ENCODE data around the gene MFAP3. TPM values are rescaled to one million over a fixed set of nuclear protein-coding genes. Genes with fewer than 3 reads are reported as not detected.
A peak's percentile ranks its signal among the peaks of the same experiment; 100 is the strongest.

MFAP3 gene
- total RNA-seq, 1 donor from 2014 or later: 37.9 TPM

- Mint-ChIP-seq H3K27me3 (no peaks in the 10 kb centered on the region), H3K9me3 (no peaks in the 10 kb centered on the region), H3K27ac (peak overlapping the region; percentile 98), H3K4me3 (peak overlapping the region; percentile 89), H3K4me1 (ENCODE audit: unreplicated experiment) (peaks cover 13% of the 10 kb centered on the region), H3K36me3 (no peaks in the 10 kb centered on the region)
- DNase-seq (ENCODE audit: extremely low spot score, unreplicated experiment): no peak
- TF ChIP-seq CTCF (conservative IDR thresholded peaks at IDR 0.05): no peak
Observed at GRCh38 chr5:154039458-154039829, 677 bp downstream of the MFAP3 start.

- Mint-ChIP-seq H3K27ac (no peak overlapping the region), H3K9me3 (no peaks in the 10 kb centered on the region), H3K36me3 (peaks cover 7% of the 10 kb centered on the region), H3K27me3 (no peaks in the 10 kb centered on the region), H3K4me1 (ENCODE audit: unreplicated experiment) (peaks cover 13% of the 10 kb centered on the region), H3K4me3 (no peak overlapping the region)
- no peak for DNase-seq (ENCODE audit: extremely low spot score, unreplicated experiment)
- no peak for TF ChIP-seq CTCF (conservative IDR thresholded peaks at IDR 0.05)
Observed at GRCh38 chr5:154042766-154043165, 4.0 kb downstream of the MFAP3 start.

- H3K36me3 Mint-ChIP-seq: peaks cover 7% of the 10 kb centered on the region
- H3K27me3 Mint-ChIP-seq: no peaks in the 10 kb centered on the region
- no peak overlapping the region for H3K27ac Mint-ChIP-seq
- no peak for DNase-seq (ENCODE audit: extremely low spot score, unreplicated experiment)
- no peak for TF ChIP-seq CTCF (conservative IDR thresholded peaks at IDR 0.05)
- peaks cover 10% of the 10 kb centered on the region for H3K4me1 Mint-ChIP-seq (ENCODE audit: unreplicated experiment)
- H3K9me3 Mint-ChIP-seq: no peaks in the 10 kb centered on the region
- no peak overlapping the region for H3K4me3 Mint-ChIP-seq
Observed at GRCh38 chr5:154044099-154044498, 5.3 kb downstream of the MFAP3 start.

DNA sequence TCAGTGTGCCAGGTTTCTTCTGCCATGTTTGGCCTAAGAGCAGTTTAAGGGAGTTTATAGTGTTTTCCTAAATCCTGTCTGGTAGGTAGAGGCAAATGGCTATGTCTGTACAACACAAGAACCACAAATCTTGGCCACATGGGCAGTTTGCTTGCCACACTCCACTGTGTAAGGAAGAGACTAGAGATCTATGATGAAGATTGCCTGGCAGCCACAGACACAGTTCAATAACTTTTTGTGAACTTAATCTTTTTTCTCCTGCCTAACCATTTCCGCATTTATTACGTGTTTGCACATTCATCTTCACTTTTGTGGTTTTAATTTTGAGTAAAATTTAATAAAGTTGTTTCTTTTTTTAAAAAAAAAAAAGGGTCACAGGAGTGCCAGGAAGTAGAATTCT lies 5.8 kb downstream of the MFAP3 start:
- Mint-ChIP-seq H3K27ac (no peak overlapping the region), H3K27me3 (no peaks in the 10 kb centered on the region), H3K4me1 (ENCODE audit: unreplicated experiment) (peaks cover 6% of the 10 kb centered on the region), H3K9me3 (no peaks in the 10 kb centered on the region), H3K36me3 (peaks cover 10% of the 10 kb centered on the region), H3K4me3 (no peak overlapping the region)
- DNase-seq (ENCODE audit: extremely low spot score, unreplicated experiment): no peak
- TF ChIP-seq CTCF (conservative IDR thresholded peaks at IDR 0.05): no peak

DNA sequence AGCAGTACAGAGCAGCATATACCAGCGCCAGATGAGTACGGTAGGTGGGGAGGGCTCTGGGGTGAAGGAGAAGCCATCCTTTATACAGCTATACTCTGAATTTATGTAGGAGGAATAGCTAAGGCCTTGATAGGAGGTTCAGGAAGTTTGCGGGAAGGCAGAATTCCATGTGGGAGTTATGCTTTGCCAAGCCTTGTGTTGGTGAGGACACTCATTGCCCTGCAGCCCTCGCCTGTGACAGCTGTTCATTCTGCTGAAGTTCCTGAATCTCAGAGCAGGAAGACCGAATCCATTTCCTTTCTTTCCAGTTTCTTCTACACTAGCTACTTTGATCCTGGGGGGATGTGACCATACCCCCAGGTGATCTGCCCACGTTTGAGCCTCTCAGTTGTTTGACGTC lies 7.7 kb downstream of the MFAP3 start:
- H3K4me1 Mint-ChIP-seq (ENCODE audit: unreplicated experiment): peaks cover 1% of the 10 kb centered on the region
- H3K4me3 Mint-ChIP-seq: no peak overlapping the region
- DNase-seq (ENCODE audit: extremely low spot score, unreplicated experiment): no peak
- no peak overlapping the region for H3K27ac Mint-ChIP-seq
- H3K27me3 Mint-ChIP-seq: no peaks in the 10 kb centered on the region
- TF ChIP-seq CTCF (conservative IDR thresholded peaks at IDR 0.05): no peak
- H3K9me3 Mint-ChIP-seq: no peaks in the 10 kb centered on the region
- H3K36me3 Mint-ChIP-seq: peaks cover 20% of the 10 kb centered on the region

DNA sequence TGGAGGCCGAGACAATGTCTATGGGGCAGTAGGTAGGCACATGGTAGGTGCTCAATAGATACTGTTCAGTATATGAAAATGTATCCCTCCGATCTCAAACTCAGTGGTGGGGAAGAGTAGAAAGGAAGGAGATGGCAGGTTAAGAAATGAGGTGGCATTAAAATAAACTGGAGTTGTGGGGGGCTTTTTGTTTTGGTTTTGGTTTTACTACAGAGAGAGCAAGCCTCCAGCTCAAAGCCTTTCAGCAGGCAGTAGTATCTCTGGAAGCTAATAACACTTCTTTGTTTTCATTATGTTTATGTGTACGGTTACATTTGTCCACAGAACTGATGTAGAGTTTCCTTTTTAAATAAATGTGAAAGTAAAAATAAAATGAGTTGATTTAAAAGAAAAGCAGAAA lies 8.6 kb downstream of the MFAP3 start:
- Mint-ChIP-seq H3K27me3 (no peaks in the 10 kb centered on the region), H3K36me3 (peaks cover 20% of the 10 kb centered on the region), H3K27ac (no peak overlapping the region), H3K4me3 (no peak overlapping the region), H3K9me3 (no peaks in the 10 kb centered on the region), H3K4me1 (ENCODE audit: unreplicated experiment) (no peaks in the 10 kb centered on the region)
- TF ChIP-seq CTCF (conservative IDR thresholded peaks at IDR 0.05): no peak
- no peak for DNase-seq (ENCODE audit: extremely low spot score, unreplicated experiment)
